GM21576 (cell line): Measurements from ENCODE around the gene ASGR1.

ENCODE experiments used
- ATAC-seq: cut with Tn5 transposase; IDR thresholded peaks from one replicate; pipeline ENCODE4 v1.9.1; 2021; ENCODE audit warnings: mild to moderate bottlenecking, moderate library complexity; ENCODE audit not compliant: unreplicated experiment

ASGR1 gene

GRCh38 chr17:7179317-7180254, at the start of gene ASGR1:
TSS of gene ASGR1 (minus strand) at chr17:7179370. CDS start at chr17:7178563, 807 bp downstream.
- ATAC-seq, result no peak

- ATAC-seq, result no peak
Observed at GRCh38 chr17:7228920-7229319, 49.8 kb upstream of the ASGR1 start.

- no peak for ATAC-seq
Observed at GRCh38 chr17:7226721-7227710, 47.8 kb upstream of the ASGR1 start.

- ATAC-seq, result no peak
Observed at GRCh38 chr17:7225711-7226331, 46.7 kb upstream of the ASGR1 start.

- no peak for ATAC-seq
Observed at GRCh38 chr17:7224661-7225111, 45.5 kb upstream of the ASGR1 start.

- no peak for ATAC-seq
Observed at GRCh38 chr17:7224110-7224509, 44.9 kb upstream of the ASGR1 start.

- no peak for ATAC-seq
Observed at GRCh38 chr17:7223375-7223774, 44.2 kb upstream of the ASGR1 start.

GRCh38 chr17:7222972-7223292, 43.8 kb upstream of the ASGR1 start:
- no peak for ATAC-seq

- no peak for ATAC-seq
Observed at GRCh38 chr17:7222093-7222971, 43.2 kb upstream of the ASGR1 start.

GRCh38 chr17:7221278-7222092, 42.3 kb upstream of the ASGR1 start:
- ATAC-seq, result no peak

GRCh38 chr17:7220593-7221277, 41.6 kb upstream of the ASGR1 start:
- no peak for ATAC-seq

- ATAC-seq, result peak; percentile 44
Observed at GRCh38 chr17:7219812-7220592, 40.8 kb upstream of the ASGR1 start, which contains the start of the genes ACADVL and DLG4. TSS of gene ACADVL (plus strand) at chr17:7219938. CDS start at chr17:7219985, 47 bp downstream. TSS of gene DLG4 (minus strand) at chr17:7219836.

- ATAC-seq, result no peak
Observed at GRCh38 chr17:7219229-7219811, 40.1 kb upstream of the ASGR1 start.

- no peak for ATAC-seq
Observed at GRCh38 chr17:7218758-7219157, 39.6 kb upstream of the ASGR1 start.

GRCh38 chr17:7218166-7218565, 39.0 kb upstream of the ASGR1 start:
- ATAC-seq, result no peak

GRCh38 chr17:7217113-7217987, 38.2 kb upstream of the ASGR1 start:
- no peak for ATAC-seq
